ENCODE results near the gene DZIP1. TPM values are rescaled to one million over a fixed set of nuclear protein-coding genes. Genes with fewer than 3 reads are reported as not detected.

DZIP1 gene
- polyA plus RNA-seq, 1 experiment: 11.4 TPM

DNA sequence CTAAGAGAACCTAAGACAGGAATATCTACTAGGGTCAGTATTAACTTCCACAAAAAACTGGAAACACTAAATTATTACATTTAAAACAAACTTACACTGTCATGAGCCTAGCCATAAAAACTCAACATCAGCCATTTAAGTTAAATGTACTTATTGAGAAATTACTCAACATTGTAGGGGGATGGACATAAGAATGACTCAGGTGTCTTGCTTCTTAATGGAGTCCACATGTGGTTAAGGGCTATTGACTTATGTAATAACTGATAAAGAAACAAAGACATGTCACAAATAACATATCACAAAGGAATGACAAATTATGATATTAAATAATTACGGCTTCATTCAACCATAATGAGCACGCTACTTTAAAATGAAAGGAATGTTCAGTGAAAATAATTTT is 55.8 kb downstream of the DZIP1 start:
- no peak for DNase-seq (ENCODE audit: low read depth)
- H3K27me3 ChIP-seq (ENCODE audit: control insufficient read depth, insufficient read depth, low read length): no peaks in the 10 kb centered on the region
- TF ChIP-seq, protein P1, sequence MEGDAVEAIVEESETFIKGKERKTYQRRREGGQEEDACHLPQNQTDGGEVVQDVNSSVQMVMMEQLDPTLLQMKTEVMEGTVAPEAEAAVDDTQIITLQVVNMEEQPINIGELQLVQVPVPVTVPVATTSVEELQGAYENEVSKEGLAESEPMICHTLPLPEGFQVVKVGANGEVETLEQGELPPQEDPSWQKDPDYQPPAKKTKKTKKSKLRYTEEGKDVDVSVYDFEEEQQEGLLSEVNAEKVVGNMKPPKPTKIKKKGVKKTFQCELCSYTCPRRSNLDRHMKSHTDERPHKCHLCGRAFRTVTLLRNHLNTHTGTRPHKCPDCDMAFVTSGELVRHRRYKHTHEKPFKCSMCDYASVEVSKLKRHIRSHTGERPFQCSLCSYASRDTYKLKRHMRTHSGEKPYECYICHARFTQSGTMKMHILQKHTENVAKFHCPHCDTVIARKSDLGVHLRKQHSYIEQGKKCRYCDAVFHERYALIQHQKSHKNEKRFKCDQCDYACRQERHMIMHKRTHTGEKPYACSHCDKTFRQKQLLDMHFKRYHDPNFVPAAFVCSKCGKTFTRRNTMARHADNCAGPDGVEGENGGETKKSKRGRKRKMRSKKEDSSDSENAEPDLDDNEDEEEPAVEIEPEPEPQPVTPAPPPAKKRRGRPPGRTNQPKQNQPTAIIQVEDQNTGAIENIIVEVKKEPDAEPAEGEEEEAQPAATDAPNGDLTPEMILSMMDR (IDR thresholded peaks at IDR 0.05; ENCODE audit: insufficient read depth, low read depth, low read length): no peak
- H3K4me3 ChIP-seq (ENCODE audit: low read depth, low read length): no peak overlapping the region
- ChIA-PET CTCF (no interaction called here), POLR2A (no interaction called here)
- peaks cover 13% of the 10 kb centered on the region for H3K36me3 ChIP-seq (ENCODE audit: control insufficient read depth, insufficient read depth, low read length)

DNA sequence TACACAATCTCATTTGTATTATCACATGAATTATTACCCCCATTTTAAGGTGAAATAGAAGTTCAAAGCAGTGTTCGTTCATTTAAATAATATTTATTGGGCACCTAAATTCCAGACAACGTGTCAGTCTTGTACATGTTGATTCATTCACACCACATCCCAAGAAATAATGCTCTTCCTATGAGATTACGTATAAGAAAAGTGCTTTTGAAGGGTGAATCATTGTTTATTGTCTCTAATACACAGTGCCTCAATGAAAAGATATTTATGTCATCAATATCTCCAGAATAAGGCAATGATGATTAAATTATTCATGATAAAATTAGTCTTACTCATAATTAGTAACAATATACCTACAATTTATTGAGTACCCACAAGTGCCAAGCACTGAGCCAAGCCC is 56.4 kb downstream of the DZIP1 start:
- TF ChIP-seq, protein P1 (IDR thresholded peaks at IDR 0.05; ENCODE audit: insufficient read depth, low read depth, low read length): no peak
- POLR2A ChIA-PET: no interaction called here
- CTCF ChIA-PET: no interaction called here
- H3K4me3 ChIP-seq (ENCODE audit: low read depth, low read length): no peak overlapping the region
- H3K36me3 ChIP-seq (ENCODE audit: control insufficient read depth, insufficient read depth, low read length): peaks cover 13% of the 10 kb centered on the region
- H3K27me3 ChIP-seq (ENCODE audit: control insufficient read depth, insufficient read depth, low read length): no peaks in the 10 kb centered on the region
- DNase-seq (ENCODE audit: low read depth): no peak

DNA sequence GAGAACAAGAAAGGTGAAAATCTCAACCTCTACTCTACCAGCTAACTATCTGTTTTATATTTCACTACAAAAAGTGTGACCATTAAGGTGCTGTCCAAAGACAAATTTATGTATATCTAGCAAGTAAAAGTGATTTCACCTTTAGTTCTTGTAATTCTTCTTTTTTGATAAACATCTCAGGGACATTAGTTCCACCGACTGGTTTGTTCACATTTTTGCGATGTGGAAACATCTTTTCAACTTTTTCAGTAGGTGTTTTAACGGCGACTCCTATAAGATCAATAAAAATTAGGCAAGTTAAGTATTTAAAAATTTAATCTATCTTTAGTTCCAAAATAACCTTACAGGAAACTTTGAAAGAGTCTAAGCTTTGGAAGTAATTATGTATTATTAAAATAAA is 58.6 kb downstream of the DZIP1 start:
- ChIA-PET CTCF (no interaction called here), POLR2A (no interaction called here)
- no peak for DNase-seq (ENCODE audit: low read depth)
- Histone ChIP-seq H3K4me3 (ENCODE audit: low read depth, low read length) (no peak overlapping the region), H3K27me3 (ENCODE audit: control insufficient read depth, insufficient read depth, low read length) (no peaks in the 10 kb centered on the region), H3K36me3 (ENCODE audit: control insufficient read depth, insufficient read depth, low read length) (peaks cover 15% of the 10 kb centered on the region)
- TF ChIP-seq, protein P1 (IDR thresholded peaks at IDR 0.05; ENCODE audit: insufficient read depth, low read depth, low read length): no peak

DNA sequence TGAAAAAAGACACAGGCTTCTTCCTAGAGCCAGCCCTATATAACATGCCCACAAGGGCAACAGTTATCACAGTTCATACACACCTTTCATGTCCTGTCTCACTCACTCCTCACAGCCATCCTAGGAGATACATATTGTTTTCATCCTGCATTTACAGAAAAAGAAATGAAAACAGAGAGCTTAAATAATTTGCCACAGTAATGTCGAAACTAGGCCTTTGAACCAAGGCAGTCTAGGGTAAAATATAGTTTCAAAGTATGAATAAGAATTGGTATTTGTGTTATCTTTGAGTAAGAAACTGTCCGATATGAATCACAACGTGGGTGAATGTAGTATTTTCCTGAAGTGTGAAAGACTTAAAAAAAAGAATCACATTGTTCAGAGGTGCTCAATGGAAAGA is 65.2 kb downstream of the DZIP1 start:
- no peak for DNase-seq (ENCODE audit: low read depth)
- CTCF ChIA-PET: no interaction called here
- Histone ChIP-seq H3K27me3 (ENCODE audit: control insufficient read depth, insufficient read depth, low read length) (no peaks in the 10 kb centered on the region), H3K4me3 (ENCODE audit: low read depth, low read length) (no peak overlapping the region), H3K36me3 (ENCODE audit: control insufficient read depth, insufficient read depth, low read length) (peaks cover 7% of the 10 kb centered on the region)
- POLR2A ChIA-PET: no interaction called here
- TF ChIP-seq, protein P1 (IDR thresholded peaks at IDR 0.05; ENCODE audit: insufficient read depth, low read depth, low read length): no peak

DNA sequence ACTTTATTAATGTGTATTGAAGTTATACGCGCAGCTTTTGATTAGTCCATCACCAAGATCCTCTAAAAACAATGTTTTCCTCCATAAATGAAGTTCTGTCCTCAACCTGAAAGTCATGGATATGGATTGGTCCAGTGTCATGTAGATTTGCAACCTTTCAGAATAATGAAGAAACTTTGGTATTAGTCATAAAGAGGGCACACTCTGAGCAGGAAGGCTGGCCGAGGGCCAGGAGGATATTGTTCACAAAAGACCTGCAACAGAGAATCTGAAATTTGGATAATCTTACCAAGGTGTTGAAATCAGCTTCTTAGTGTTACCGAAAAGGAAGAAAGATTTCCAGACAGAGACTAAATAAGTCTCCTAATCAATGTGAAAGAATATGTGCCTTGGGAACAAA is 71.3 kb downstream of the DZIP1 start:
- CTCF ChIA-PET: interaction anchor here (1.4 kb wide), 1 partner anchor 36 kb away, joined by 4 read pairs; no protein-coding TSS in a partner anchor
- TF ChIP-seq, protein P1 (IDR thresholded peaks at IDR 0.05; ENCODE audit: insufficient read depth, low read depth, low read length): no peak
- no peak overlapping the region for H3K4me3 ChIP-seq (ENCODE audit: low read depth, low read length)
- H3K36me3 ChIP-seq (ENCODE audit: control insufficient read depth, insufficient read depth, low read length): peaks cover 4% of the 10 kb centered on the region
- POLR2A ChIA-PET: interaction anchor here (0.5 kb wide), 1 partner anchor 9 kb away, joined by 4 read pairs; no protein-coding TSS in a partner anchor
- no peak for DNase-seq (ENCODE audit: low read depth)
- no peaks in the 10 kb centered on the region for H3K27me3 ChIP-seq (ENCODE audit: control insufficient read depth, insufficient read depth, low read length)
